HepG2 (cell line): ENCODE data around the gene CLIC1. TPM values are rescaled to one million over a fixed set of nuclear protein-coding genes. Genes with fewer than 3 reads are reported as not detected.

Experiments
- ATAC-seq: fragments of 200-7000 bp; cut with Tn5 transposase; 3 replicates; pipeline ENCODE4 v1.9.1; 2020; ENCODE audit warnings: mild to moderate bottlenecking, moderate library complexity
- BruUV-seq: library from RNA; stranded (reverse); fragments of 400-500 nt; replicated peaks from 2 replicates; lab custom pipeline; 2021; lab: Mats Ljungman, UMichigan
- CTCF ChIA-PET: fragments of 300-600 bp; formaldehyde crosslinking; extraction: SDS; loops from one replicate; lab custom pipeline; 2021; ENCODE audit warnings: low total read pairs, inconsistent platforms, low intra/inter-chr PET ratio; lab: Yijun Ruan, JAX
- POLR2A ChIA-PET: fragments of 350-600 bp; sonication (Branson Sonifier 250); formaldehyde crosslinking; loops from one replicate; lab custom pipeline; 2020; ENCODE audit warnings: antibody characterized with exemption, inconsistent platforms; lab: Yijun Ruan, JAX
- DNase-seq: peaks from one replicate; pipeline ENCODE4 v3.0.0-alpha.2; 2015; ENCODE audit warnings: low spot score
- FAIRE-seq: peaks from 3 replicates; lab custom pipeline; 2011; peaks lifted over from hg19 to GRCh38; lab: Jason Lieb, UNC
- H2AFZ ChIP-seq: one replicate; pipeline ENCODE4 v1.6.1; 2011; ENCODE audit warnings: low read length, inconsistent platforms
- H3K27ac ChIP-seq: fragments of 300-600 bp; 3 replicates; pipeline ENCODE4 v1.8.0; 2011; ENCODE audit warnings: mixed run types, mild to moderate bottlenecking, mixed read lengths, low read length, inconsistent platforms; ENCODE audit not compliant: insufficient read depth; ENCODE audit errors: extremely low read length
- H3K27me3 ChIP-seq, 2 experiments: fragments of 200-600 bp in 1 of 2; 2 replicates in 1 of 2; 3 replicates in 1 of 2; pipeline versions ENCODE4 v1.6.0 to v1.8.0; 2011; ENCODE audit warnings: low read length in 2 of 2, mild to moderate bottlenecking in 2 of 2, moderate library complexity in 2 of 2, inconsistent platforms in 1 of 2; ENCODE audit not compliant: insufficient read depth in 2 of 2, control insufficient read depth in 1 of 2
- H3K36me3 ChIP-seq, 2 experiments: fragments of 200-600 bp in 1 of 2; replicated peaks in 1 of 2; 2 replicates in 1 of 2; 3 replicates in 1 of 2; pipeline versions ENCODE4 v1.5.1 to v1.8.0; 2011; ENCODE audit warnings: low read length in 2 of 2, inconsistent platforms in 1 of 2; ENCODE audit not compliant: insufficient read depth in 2 of 2, control insufficient read depth in 1 of 2
- H3K4me1 ChIP-seq: 2 replicates; pipeline ENCODE4 v1.5.1; 2012; ENCODE audit warnings: low read length, inconsistent platforms; ENCODE audit not compliant: insufficient read depth
- H3K4me2 ChIP-seq: 2 replicates; pipeline ENCODE4 v1.6.0; 2011; ENCODE audit warnings: low read depth, low read length, inconsistent platforms
- H3K4me3 ChIP-seq, 3 experiments: fragments of 200-600 bp in 1 of 3; sonication (generic), shearing (Covaris generic) in 1 of 3; replicated peaks in 1 of 3; 2 replicates each; pipeline ENCODE4 v1.5.1; 2011 to 2016; ENCODE audit warnings: low read length in 3 of 3, inconsistent platforms in 2 of 3, low read depth in 2 of 3, mild to moderate bottlenecking in 2 of 3, control low read depth in 1 of 3, mixed read lengths in 1 of 3; ENCODE audit not compliant: insufficient read depth in 1 of 3
- H3K79me2 ChIP-seq: one replicate; pipeline ENCODE4 v1.6.1; 2011; ENCODE audit warnings: low read length, inconsistent platforms; ENCODE audit not compliant: insufficient read depth
- H3K9ac ChIP-seq: 2 replicates; pipeline ENCODE4 v1.6.0; 2011; ENCODE audit warnings: mild to moderate bottlenecking, low read depth, low read length, inconsistent platforms; ENCODE audit not compliant: insufficient read depth
- H3K9me3 ChIP-seq: 2 replicates; pipeline ENCODE4 v1.5.1; 2012; ENCODE audit warnings: mild to moderate bottlenecking, low read length
- H4K20me1 ChIP-seq: 2 replicates; pipeline ENCODE4 v1.6.0; 2011; ENCODE audit warnings: inconsistent platforms, mild to moderate bottlenecking, low read length, moderate library complexity; ENCODE audit not compliant: insufficient read depth
- AGO1 ChIP-seq: fragments of 200-400 bp; formaldehyde crosslinking; IDR thresholded peaks from 2 replicates; pipeline ENCODE4 v1.6.1; 2017; ENCODE audit warnings: mild to moderate bottlenecking, low read depth, low read length, moderate library complexity; ENCODE audit not compliant: poor library complexity, severe bottlenecking
- AGO2 ChIP-seq: fragments of 200-400 bp; formaldehyde crosslinking; optimal IDR thresholded peaks from 2 replicates; pipeline ENCODE3; 2017; ENCODE audit warnings: mild to moderate bottlenecking, low read depth, low read length, moderate library complexity
- CEBPB ChIP-seq: IDR thresholded peaks from 2 replicates; pipeline ENCODE4 v1.6.1; 2011; ENCODE audit warnings: low read depth, low read length, improper control_type of control experiment, borderline replicate concordance
- FOXP1 ChIP-seq, 2 experiments: fragments of 450-650 bp in 1 of 2; IDR thresholded peaks; 2 replicates each; pipeline ENCODE4 v1.6.1; 2017 to 2018; ENCODE audit warnings: antibody characterized with exemption in 1 of 2
- GABPA ChIP-seq, 2 experiments: IDR thresholded peaks; 2 replicates each; pipeline ENCODE4 v1.6.1; 2011 to 2016; ENCODE audit warnings: low read depth in 2 of 2, low read length in 1 of 2, missing biosample characterization in 1 of 2, missing genetic modification characterization in 1 of 2
- MAF1 ChIP-seq: sonication (generic); formaldehyde crosslinking; IDR thresholded peaks from 2 replicates; pipeline ENCODE4 v1.5.0; 2020; ENCODE audit warnings: missing genetic modification reagents, borderline replicate concordance
- NFE2 ChIP-seq: sonication (generic); formaldehyde crosslinking; IDR thresholded peaks from 2 replicates; pipeline ENCODE4 v1.4.0; 2020; ENCODE audit warnings: missing genetic modification reagents
- PCBP1 ChIP-seq: fragments of 200-400 bp; formaldehyde crosslinking; IDR thresholded peaks from 2 replicates; pipeline ENCODE4 v1.6.1; 2017; ENCODE audit warnings: mild to moderate bottlenecking, low read depth, low read length, borderline replicate concordance
- RBFOX2 ChIP-seq: fragments of 200-400 bp; formaldehyde crosslinking; IDR thresholded peaks from 2 replicates; pipeline ENCODE4 v1.6.1; 2017; ENCODE audit warnings: low read depth, mild to moderate bottlenecking, low read length
- SP4 ChIP-seq: sonication (generic); formaldehyde crosslinking; IDR thresholded peaks from 2 replicates; pipeline ENCODE4 v1.8.1; 2023; ENCODE audit warnings: mild to moderate bottlenecking, missing genetic modification reagents
- TSC22D2 ChIP-seq: sonication (generic); formaldehyde crosslinking; IDR thresholded peaks from 2 replicates; pipeline ENCODE4 v1.5.1; 2020; ENCODE audit warnings: missing genetic modification reagents, mild to moderate bottlenecking, borderline replicate concordance
- XBP1 ChIP-seq: sonication (generic); formaldehyde crosslinking; IDR thresholded peaks from 2 replicates; pipeline ENCODE4 v1.5.0; 2020; ENCODE audit warnings: missing genetic modification reagents
- ZBTB33 ChIP-seq: sonication (generic); formaldehyde crosslinking; IDR thresholded peaks from 2 replicates; pipeline ENCODE4 v1.4.0; 2020; ENCODE audit warnings: missing genetic modification reagents
- ZMYM4 ChIP-seq: sonication (generic); formaldehyde crosslinking; IDR thresholded peaks from 2 replicates; pipeline ENCODE4 v1.8.1; 2023; ENCODE audit warnings: mild to moderate bottlenecking, missing genetic modification reagents
- ZNF230 ChIP-seq: sonication (generic); formaldehyde crosslinking; IDR thresholded peaks from 2 replicates; pipeline ENCODE4 v1.4.0; 2020; ENCODE audit warnings: mild to moderate bottlenecking, missing genetic modification reagents
- ZNF253 ChIP-seq: sonication (generic); formaldehyde crosslinking; IDR thresholded peaks from 2 replicates; pipeline ENCODE4 v1.8.0; 2022; ENCODE audit warnings: mild to moderate bottlenecking, missing genetic modification reagents, borderline replicate concordance
- ZNF468 ChIP-seq: sonication (generic); formaldehyde crosslinking; IDR thresholded peaks from 2 replicates; pipeline ENCODE4 v1.8.0; 2022; ENCODE audit warnings: mild to moderate bottlenecking, moderate library complexity, missing genetic modification reagents
- ZNF761 ChIP-seq: sonication (generic); formaldehyde crosslinking; conservative IDR thresholded peaks from 2 replicates; pipeline ENCODE4 v1.4.0; 2020; ENCODE audit warnings: mild to moderate bottlenecking, missing genetic modification reagents
- ZNF777 ChIP-seq: sonication (generic); formaldehyde crosslinking; IDR thresholded peaks from 2 replicates; pipeline ENCODE4 v1.4.0; 2020; ENCODE audit warnings: missing genetic modification reagents
- ZNF879 ChIP-seq: sonication (generic); formaldehyde crosslinking; IDR thresholded peaks from 2 replicates; pipeline ENCODE4 v1.8.1; 2023; ENCODE audit warnings: missing genetic modification reagents
- ZSCAN20 ChIP-seq: sonication (generic); formaldehyde crosslinking; IDR thresholded peaks from 2 replicates; pipeline ENCODE4 v1.4.0; 2020; ENCODE audit warnings: missing genetic modification reagents, mild to moderate bottlenecking, borderline replicate concordance
- ZZZ3 ChIP-seq: sonication (generic); formaldehyde crosslinking; IDR thresholded peaks from 2 replicates; pipeline ENCODE4 v1.4.0; 2020; ENCODE audit warnings: missing genetic modification reagents, mild to moderate bottlenecking, borderline replicate concordance
- WGBS: methylation state at CpG from one replicate; pipeline ENCODE4 v1.1.6; 2017; ENCODE audit warnings: low lambda C conversion rate; 5-methylcytosine and 5-hydroxymethylcytosine counted together
- in situ Hi-C: cut with HindIII; loops from 2 replicates; pipeline ENCODE4 v1.10.0; 2017; ENCODE audit warnings: low pct_unique_long_range_greater_than_20kb; ENCODE audit not compliant: extremely low pct_ligation_motif_present
- intact Hi-C: fragments of 100-400 bp; cut with micrococcal nuclease; formaldehyde crosslinking; loops from one replicate; pipeline ENCODE4 v1.10.0; 2022; ENCODE audit not compliant: unreplicated experiment
- polyA plus RNA-seq, 8 experiments: library from polyadenylated mRNA; depleted of rRNA in 3 of 8; stranded (reverse) in 7 of 8; unstranded in 1 of 8; fragments of >200 nt; fragmentation: Illumina TruSeq in 4 of 8; extraction: Trizol in 4 of 8; gene quantifications; 2 replicates each; pipeline versions ENCODE4 v1.2.1 to v1.2.3, GENCODE V29; 2011 to 2016; ENCODE audit warnings: low read depth in 4 of 8, missing spikeins in 1 of 8, mixed read lengths in 1 of 8; ENCODE audit not compliant: insufficient read depth in 1 of 8
- total RNA-seq, 5 experiments: library from RNA; depleted of rRNA; stranded (reverse); fragments of >200 nt; fragmentation: Illumina TruSeq; extraction: Trizol; gene quantifications; 2 replicates each; pipeline ENCODE4 v1.2.3, GENCODE V29; 2016; ENCODE audit warnings: low read depth in 1 of 5

The CLIC1 gene
- total and polyA plus RNA-seq, 2 of the 13 experiments (the other 11 are each of a cell fraction or from before 2014, with no cell fraction given) = 602 to 891 TPM

GRCh38 chr6:31723980-31724691, 12.2 kb downstream of the CLIC1 start:
- H3K36me3 ChIP-seq = peaks cover 0 to 6% of the 10 kb centered on the region in 2 experiments; a peak in 2 of 5 replicates
- H3K27ac ChIP-seq = no peak overlapping the region
- peaks cover 0 to 29% of the 10 kb centered on the region in 2 experiments; a peak in 4 of 5 replicates for H3K27me3 ChIP-seq
- no peak for TF ChIP-seq CEBPB
- no peak for TF ChIP-seq FOXP1 (IDR thresholded peaks at IDR 0.05)
- no peak for TF ChIP-seq FOXP1 (CRISPR knock-in tag; IDR thresholded peaks at IDR 0.05)
- no peak for TF ChIP-seq GABPA (IDR thresholded peaks at IDR 0.05; ENCODE audit: low read depth, low read length)
- no peak for TF ChIP-seq GABPA (CRISPR knock-in tag; IDR thresholded peaks at IDR 0.05; ENCODE audit: low read depth)
- no peak for TF ChIP-seq ZNF879 (CRISPR knock-in tag)
- TF ChIP-seq AGO2 = peak; percentile 43
- TF ChIP-seq MAF1 (CRISPR knock-in tag) = no peak
- no peak for TF ChIP-seq ZNF468
- no peak for TF ChIP-seq ZMYM4 (CRISPR knock-in tag)
- TF ChIP-seq TSC22D2 (CRISPR knock-in tag) = no peak
- 0 out of 2 replicates have a peak, but pooled peaks have one; percentile 23 for TF ChIP-seq RBFOX2
- TF ChIP-seq XBP1 = no peak
- TF ChIP-seq NFE2 (CRISPR knock-in tag) = no peak
- no peak for TF ChIP-seq ZBTB33
- no peak for TF ChIP-seq PCBP1
- TF ChIP-seq ZNF253 (CRISPR knock-in tag) = no peak
- TF ChIP-seq ZNF761 (CRISPR knock-in tag) = no peak
- TF ChIP-seq ZSCAN20 (CRISPR knock-in tag) = no peak
- no peak for TF ChIP-seq ZNF230 (CRISPR knock-in tag)
- TF ChIP-seq AGO1 = peak; percentile 48
- no peak for TF ChIP-seq ZNF777
- no peak for TF ChIP-seq ZZZ3 (CRISPR knock-in tag)
- no peak for TF ChIP-seq SP4 (CRISPR knock-in tag)
- peaks cover 4% of the 10 kb centered on the region; the same call in 1 of the 2 replicates for H3K4me1 ChIP-seq
- ATAC-seq = peak; percentile 6
- BruUV-seq = no TSS peak
- H3K9ac ChIP-seq = no peak overlapping the region
- 81% methylated on average over 24 of the region's 25 CpGs for WGBS
- H4K20me1 ChIP-seq = no peaks in the 10 kb centered on the region
- CTCF ChIA-PET = no interaction called here
- H2AFZ ChIP-seq = no peak overlapping the region
- intact Hi-C loops = no loop called here
- no peak overlapping the region for H3K4me3 ChIP-seq
- H3K79me2 ChIP-seq = no peaks in the 10 kb centered on the region
- no peak for DNase-seq
- POLR2A ChIA-PET = interaction anchor here (0.8 to 3.4 kb wide), 6 partner anchors 9 to 103 kb away, joined by 3 to 20 read pairs (median 8); partner anchors contain the start of genes ABHD16A, CLIC1, HSPA1B and LY6G6D
- no peaks in the 10 kb centered on the region for H3K9me3 ChIP-seq
- in situ Hi-C loops = no loop called here
- no peak for FAIRE-seq
- H3K4me2 ChIP-seq = no peak overlapping the region
